ENCODE results near the gene FIBCD1. TPM values are rescaled to one million over a fixed set of nuclear protein-coding genes. Genes with fewer than 3 reads are reported as not detected.

The FIBCD1 gene
- total RNA-seq, 6 experiments from 2014 or later, result not detected

DNA sequence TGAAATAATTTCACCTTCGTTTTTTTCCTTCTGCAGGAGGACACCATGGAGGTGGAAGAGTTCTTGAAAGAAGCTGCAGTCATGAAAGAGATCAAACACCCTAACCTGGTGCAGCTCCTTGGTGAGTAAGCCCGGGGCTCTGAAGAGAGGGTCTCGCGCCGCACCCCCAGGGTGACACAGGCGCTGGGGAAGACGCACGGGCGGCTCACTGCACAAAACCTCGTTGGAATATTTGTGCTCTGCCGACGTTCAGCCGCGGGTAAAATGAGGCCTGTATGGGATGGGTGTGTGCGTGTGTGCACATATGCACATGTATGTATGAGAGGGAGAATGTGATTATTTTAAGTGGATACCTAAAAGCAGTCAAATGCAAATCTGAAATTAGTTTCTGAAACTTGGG lies 67.0 kb downstream of the FIBCD1 start:
- H3K4me1 ChIP-seq, result peaks cover 0 to 20% (median 4%) of the 10 kb centered on the region in 4 donors
- intact Hi-C loops (cut with DNase I), result no loop called here
- peaks cover 0 to 20% (median 6%) of the 10 kb centered on the region in 4 donors for H3K36me3 ChIP-seq
- H3K27me3 ChIP-seq, result no peaks in the 10 kb centered on the region
- no peak for ATAC-seq
- H3K27ac ChIP-seq, result no peak overlapping the region
- no peak overlapping the region for H3K4me3 ChIP-seq
- 82% methylated on average over 10 of the region's 15 CpGs for WGBS (ENCODE audit: insufficient coverage, low coverage, low lambda C conversion rate, missing lambda C conversion rate)
- H3K9me3 ChIP-seq, result no peaks in the 10 kb centered on the region
- TF ChIP-seq POLR2A (IDR thresholded peaks at IDR 0.05), result no peak
- TF ChIP-seq, protein P1, sequence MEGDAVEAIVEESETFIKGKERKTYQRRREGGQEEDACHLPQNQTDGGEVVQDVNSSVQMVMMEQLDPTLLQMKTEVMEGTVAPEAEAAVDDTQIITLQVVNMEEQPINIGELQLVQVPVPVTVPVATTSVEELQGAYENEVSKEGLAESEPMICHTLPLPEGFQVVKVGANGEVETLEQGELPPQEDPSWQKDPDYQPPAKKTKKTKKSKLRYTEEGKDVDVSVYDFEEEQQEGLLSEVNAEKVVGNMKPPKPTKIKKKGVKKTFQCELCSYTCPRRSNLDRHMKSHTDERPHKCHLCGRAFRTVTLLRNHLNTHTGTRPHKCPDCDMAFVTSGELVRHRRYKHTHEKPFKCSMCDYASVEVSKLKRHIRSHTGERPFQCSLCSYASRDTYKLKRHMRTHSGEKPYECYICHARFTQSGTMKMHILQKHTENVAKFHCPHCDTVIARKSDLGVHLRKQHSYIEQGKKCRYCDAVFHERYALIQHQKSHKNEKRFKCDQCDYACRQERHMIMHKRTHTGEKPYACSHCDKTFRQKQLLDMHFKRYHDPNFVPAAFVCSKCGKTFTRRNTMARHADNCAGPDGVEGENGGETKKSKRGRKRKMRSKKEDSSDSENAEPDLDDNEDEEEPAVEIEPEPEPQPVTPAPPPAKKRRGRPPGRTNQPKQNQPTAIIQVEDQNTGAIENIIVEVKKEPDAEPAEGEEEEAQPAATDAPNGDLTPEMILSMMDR (IDR thresholded peaks at IDR 0.05), result no peak
- DNase-seq, result peak in 1 of 3 donors; percentile 19

DNA sequence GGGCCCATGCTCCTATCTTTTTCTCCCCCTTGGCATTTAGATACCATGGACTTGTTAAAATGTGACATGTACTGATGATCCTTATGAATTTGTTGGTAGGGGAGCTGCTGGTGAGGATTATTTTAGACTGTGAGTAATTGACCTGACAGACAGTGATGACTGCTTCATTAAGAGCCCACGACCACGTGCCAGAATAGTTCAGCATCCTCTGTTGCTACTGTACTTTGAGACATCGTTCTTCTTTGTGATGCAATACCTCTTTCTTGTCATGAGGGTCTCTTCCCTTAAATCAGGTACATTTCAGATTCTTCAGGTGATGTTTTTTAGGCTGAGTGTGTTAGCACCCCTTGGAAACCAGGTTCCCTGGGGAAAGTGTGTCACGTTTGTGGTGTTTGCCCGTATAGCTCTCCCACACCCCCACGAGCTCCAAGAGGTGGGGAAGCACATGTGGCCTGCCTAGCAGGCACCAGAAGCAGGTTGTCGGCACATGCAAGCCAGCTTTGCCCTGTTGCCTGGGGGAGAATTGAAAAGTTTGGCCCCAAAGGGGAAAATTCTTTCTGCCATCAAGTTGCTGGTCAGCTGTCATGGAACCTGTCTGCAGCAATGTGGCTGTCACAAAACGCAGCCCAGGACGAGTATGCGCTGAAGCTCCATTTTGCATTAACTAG lies 67.5 kb downstream of the FIBCD1 start:
- intact Hi-C loops (cut with DNase I), result no loop called here
- H3K9me3 ChIP-seq, result no peaks in the 10 kb centered on the region
- peaks cover 0 to 20% (median 6%) of the 10 kb centered on the region in 4 donors for H3K36me3 ChIP-seq
- peaks cover 0 to 20% (median 4%) of the 10 kb centered on the region in 4 donors for H3K4me1 ChIP-seq
- no peak for TF ChIP-seq POLR2A (IDR thresholded peaks at IDR 0.05)
- TF ChIP-seq, protein P1 (IDR thresholded peaks at IDR 0.05), result no peak
- ATAC-seq (no peak), DNase-seq (peak in 1 of 3 donors; percentile 22)
- 31% methylated on average over 3 of the region's 10 CpGs for WGBS (ENCODE audit: insufficient coverage, low coverage, low lambda C conversion rate, missing lambda C conversion rate)
- H3K27me3 ChIP-seq, result no peaks in the 10 kb centered on the region
- H3K4me3 ChIP-seq, result no peak overlapping the region
- no peak overlapping the region for H3K27ac ChIP-seq

DNA sequence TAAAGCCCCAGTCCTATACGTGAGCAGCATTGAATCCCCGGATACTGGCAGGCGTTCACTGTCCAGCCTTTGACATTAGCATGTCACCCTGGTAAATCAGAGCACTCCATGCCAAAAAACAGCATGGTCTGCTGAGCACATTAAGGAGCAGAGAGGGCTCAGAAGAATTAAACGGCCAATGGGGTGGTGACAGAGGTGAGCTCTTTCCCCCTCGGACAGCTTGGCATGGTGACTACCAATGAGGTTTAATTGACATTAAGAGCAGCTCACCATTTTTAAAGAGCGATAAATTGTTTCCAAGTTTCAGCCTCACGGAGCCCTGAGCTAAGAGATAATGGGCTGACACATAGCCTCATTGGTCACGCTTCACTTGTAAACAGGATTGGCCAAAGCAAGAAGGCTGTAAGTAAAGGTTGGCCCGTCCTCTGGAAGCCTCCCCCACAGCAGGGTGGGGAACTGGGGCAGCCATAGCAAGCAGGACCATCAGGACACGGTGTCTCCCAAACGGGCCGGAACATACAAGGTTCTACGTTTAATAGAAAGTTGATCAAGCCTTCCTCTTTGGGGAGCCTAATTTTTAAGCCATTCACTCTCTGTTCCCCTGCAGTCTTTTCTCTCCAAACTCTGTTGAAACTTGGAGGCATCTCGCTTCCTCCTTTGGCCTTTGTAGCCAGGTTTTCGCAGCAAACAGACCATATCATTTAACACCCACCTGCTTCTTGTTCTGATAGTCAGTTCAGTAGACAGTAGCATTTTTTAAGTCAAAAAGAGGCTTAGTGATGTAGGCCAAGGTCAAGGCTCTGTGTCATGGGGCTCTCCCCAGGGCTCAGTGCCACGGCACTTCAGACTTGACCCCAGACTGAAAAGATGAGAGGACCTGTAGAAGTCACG lies 68.3 kb downstream of the FIBCD1 start:
- WGBS (ENCODE audit: insufficient coverage, low coverage, low lambda C conversion rate, missing lambda C conversion rate), result 92% methylated on average over 14 of the region's 17 CpGs
- H3K27me3 ChIP-seq, result no peaks in the 10 kb centered on the region
- ATAC-seq, result no peak
- DNase-seq, result peak in 1 of 3 donors; percentile 28
- TF ChIP-seq POLR2A (IDR thresholded peaks at IDR 0.05), result no peak
- TF ChIP-seq, protein P1 (IDR thresholded peaks at IDR 0.05), result no peak
- H3K27ac ChIP-seq, result no peak overlapping the region
- peaks cover 0 to 20% (median 6%) of the 10 kb centered on the region in 4 donors for H3K36me3 ChIP-seq
- no peaks in the 10 kb centered on the region for H3K9me3 ChIP-seq
- no peak overlapping the region for H3K4me3 ChIP-seq
- intact Hi-C loops (cut with DNase I), result no loop called here
- peaks cover 0 to 20% (median 4%) of the 10 kb centered on the region in 4 donors for H3K4me1 ChIP-seq

DNA sequence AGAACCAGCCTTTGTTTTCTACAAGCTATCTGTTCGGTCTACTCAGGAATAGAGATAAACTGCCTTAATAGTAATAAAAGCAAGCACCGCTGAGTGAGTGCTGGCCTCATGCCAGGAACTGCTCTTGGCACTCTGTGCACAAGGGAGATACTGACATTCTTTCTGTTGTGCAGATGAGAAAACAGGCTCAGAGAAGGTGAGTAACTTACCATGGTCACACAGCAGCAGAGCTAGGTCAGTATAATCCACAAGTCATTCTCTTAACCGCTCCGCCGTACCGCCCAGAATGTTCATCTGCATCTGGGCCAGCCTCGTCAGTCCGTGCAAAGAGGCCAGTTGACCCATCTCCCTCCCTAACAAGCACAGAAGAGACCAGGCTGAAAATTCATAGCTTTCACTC lies 69.8 kb downstream of the FIBCD1 start:
- TF ChIP-seq POLR2A (IDR thresholded peaks at IDR 0.05), result no peak
- TF ChIP-seq, protein P1 (IDR thresholded peaks at IDR 0.05), result no peak
- H3K27me3 ChIP-seq, result no peaks in the 10 kb centered on the region
- H3K4me3 ChIP-seq, result no peak overlapping the region
- no peaks in the 10 kb centered on the region for H3K9me3 ChIP-seq
- intact Hi-C loops (cut with DNase I), result loop anchor here (5.0 to 10.0 kb wide), 2 partner anchors 73 to 94 kb away; no protein-coding TSS in a partner anchor
- H3K36me3 ChIP-seq, result peaks cover 0 to 11% (median 1%) of the 10 kb centered on the region in 4 donors
- WGBS (ENCODE audit: insufficient coverage, low coverage, low lambda C conversion rate, missing lambda C conversion rate), result 50% methylated on average over 6 of the region's 8 CpGs
- H3K27ac ChIP-seq, result no peak overlapping the region
- ATAC-seq (no peak), DNase-seq (peak in 2 of 3 donors; percentile 54 to 62)
- peaks cover 0 to 20% (median 4%) of the 10 kb centered on the region in 4 donors for H3K4me1 ChIP-seq
